Gastrocnemius medialis (tissue), 4 donors: ENCODE results near the gene PDLIM7. TPM values are rescaled to one million over a fixed set of nuclear protein-coding genes. Genes with fewer than 3 reads are reported as not detected.

ENCODE experiments used
- ATAC-seq, 2 donors: fragments of 150-250 bp; one replicate each; pipeline ENCODE4 v1.9.1; 2016
- DNase-seq, 2 donors: peaks; one replicate each; pipeline ENCODE4 v3.0.0-alpha.2; 2019
- H3K27ac ChIP-seq, 4 donors: fragments of 200-600 bp; sonication (generic); 1 replicate in 1 of 4; 2 replicates in 3 of 4; pipeline ENCODE4 v1.5.1; 2016 to 2018; ENCODE audit warnings: mild to moderate bottlenecking in 2 of 4, moderate library complexity in 1 of 4
- H3K27me3 ChIP-seq, 3 donors: fragments of 200-600 bp; sonication (generic) in 2 of 3; 1 replicate in 1 of 3; 2 replicates in 2 of 3; pipeline versions ENCODE4 v1.5.1 to v1.6.0; 2016 to 2019; ENCODE audit warnings: mild to moderate bottlenecking in 1 of 3, moderate library complexity in 1 of 3
- H3K36me3 ChIP-seq, 2 donors: fragments of 200-600 bp; sonication (generic) in 1 of 2; one replicate each; pipeline ENCODE4 v1.5.1; 2017 to 2018
- H3K4me1 ChIP-seq, 2 donors: fragments of 200-600 bp; sonication (generic) in 1 of 2; one replicate each; pipeline ENCODE4 v1.5.1; 2016 to 2017; ENCODE audit warnings: mild to moderate bottlenecking in 2 of 2
- H3K4me3 ChIP-seq, 4 donors: fragments of 200-600 bp; sonication (generic) in 3 of 4; 1 replicate in 1 of 4; 2 replicates in 3 of 4; pipeline ENCODE4 v1.5.1; 2016 to 2019; ENCODE audit warnings: mild to moderate bottlenecking in 2 of 4
- H3K9me3 ChIP-seq, 3 donors: fragments of 200-600 bp; sonication (generic) in 2 of 3; 1 replicate in 1 of 3; 2 replicates in 2 of 3; pipeline ENCODE4 v1.5.1; 2016 to 2019
- POLR2A ChIP-seq, 2 donors: fragments of 450-650 bp; IDR thresholded peaks; one replicate each; pipeline ENCODE4 v1.6.1; 2017; ENCODE audit warnings: antibody characterized with exemption in 2 of 2, mild to moderate bottlenecking in 2 of 2, moderate library complexity in 2 of 2
- in situ Hi-C, 4 donors: fragments of 200-750 bp; cut with MboI; loops; one replicate each; pipeline versions ENCODE4 v1.15.0 to v1.8.0; 2017; ENCODE audit warnings: low sequenced_read_pairs in 4 of 4
- intact Hi-C: fragments of 100-400 bp; cut with DNase I; formaldehyde crosslinking; loops from one replicate; pipeline ENCODE4 v1.15.1; 2023; ENCODE audit warnings: low total_unique reads
- total RNA-seq, 4 donors: library from RNA; depleted of rRNA; stranded (reverse); fragments of >200 nt; gene quantifications; one replicate each; pipeline versions ENCODE4 v1.1.0 to v1.2.3, GENCODE V29; 2016
- TF ChIP-seq, protein P1 (sequence below), 5 experiments: fragments of 450-650 bp in 3 of 5; fragments of 200-600 bp in 2 of 5; sonication (generic) in 2 of 5; IDR thresholded peaks in 4 of 5; conservative IDR thresholded peaks in 1 of 5; 1 replicate in 4 of 5; 2 replicates in 1 of 5; pipeline ENCODE4 v1.5.1; 2016 to 2019; ENCODE audit warnings: antibody characterized with exemption in 5 of 5, mild to moderate bottlenecking in 3 of 5, moderate library complexity in 3 of 5

Gene PDLIM7
- total RNA-seq, 4 donors from 2014 or later = 132 to 244 (median 220) TPM

DNA sequence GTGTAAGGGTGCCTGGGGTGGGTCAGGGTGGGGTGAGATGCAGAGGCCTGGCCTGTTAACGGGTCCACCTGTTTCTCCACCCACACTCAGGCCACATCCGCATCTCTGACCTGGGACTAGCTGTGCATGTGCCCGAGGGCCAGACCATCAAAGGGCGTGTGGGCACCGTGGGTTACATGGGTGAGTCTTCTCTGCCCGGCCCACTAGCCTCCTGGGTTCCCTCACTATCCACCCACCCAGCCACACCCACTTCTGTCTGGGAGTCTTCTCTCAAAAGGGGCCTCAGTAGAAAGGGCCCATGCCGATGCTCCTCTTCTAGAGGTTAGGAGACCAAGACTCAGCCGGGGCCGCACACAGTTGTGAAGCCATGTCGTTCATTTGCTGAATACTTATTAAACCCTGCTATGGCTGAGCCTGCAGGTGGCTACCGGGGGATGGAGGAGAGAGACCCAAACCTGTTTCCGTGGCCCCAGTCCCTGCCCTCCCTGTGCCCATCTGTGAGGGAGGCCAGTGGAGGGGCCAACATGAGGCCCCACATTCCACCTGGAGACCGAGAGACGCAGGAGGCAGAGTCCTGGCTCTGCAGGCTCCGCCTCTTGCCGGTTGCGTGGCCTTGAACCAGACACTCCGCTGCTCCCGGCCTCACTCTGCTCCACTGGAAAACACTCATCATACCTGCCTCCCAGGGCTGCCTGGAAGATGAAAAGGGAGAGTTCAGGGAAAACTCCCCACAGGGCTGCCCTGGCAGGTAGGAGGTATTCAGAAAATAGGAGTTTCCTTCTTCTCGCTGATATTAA, 62.3 kb downstream of the PDLIM7 start:
- no peaks in the 10 kb centered on the region for H3K9me3 ChIP-seq
- H3K4me1 ChIP-seq = peaks cover 10 to 21% of the 10 kb centered on the region in 2 donors
- no peak overlapping the region for H3K4me3 ChIP-seq
- H3K36me3 ChIP-seq = peaks cover 0 to 50% of the 10 kb centered on the region in 2 donors
- H3K27ac ChIP-seq = no peak overlapping the region
- H3K27me3 ChIP-seq = no peaks in the 10 kb centered on the region
- TF ChIP-seq, protein P1, sequence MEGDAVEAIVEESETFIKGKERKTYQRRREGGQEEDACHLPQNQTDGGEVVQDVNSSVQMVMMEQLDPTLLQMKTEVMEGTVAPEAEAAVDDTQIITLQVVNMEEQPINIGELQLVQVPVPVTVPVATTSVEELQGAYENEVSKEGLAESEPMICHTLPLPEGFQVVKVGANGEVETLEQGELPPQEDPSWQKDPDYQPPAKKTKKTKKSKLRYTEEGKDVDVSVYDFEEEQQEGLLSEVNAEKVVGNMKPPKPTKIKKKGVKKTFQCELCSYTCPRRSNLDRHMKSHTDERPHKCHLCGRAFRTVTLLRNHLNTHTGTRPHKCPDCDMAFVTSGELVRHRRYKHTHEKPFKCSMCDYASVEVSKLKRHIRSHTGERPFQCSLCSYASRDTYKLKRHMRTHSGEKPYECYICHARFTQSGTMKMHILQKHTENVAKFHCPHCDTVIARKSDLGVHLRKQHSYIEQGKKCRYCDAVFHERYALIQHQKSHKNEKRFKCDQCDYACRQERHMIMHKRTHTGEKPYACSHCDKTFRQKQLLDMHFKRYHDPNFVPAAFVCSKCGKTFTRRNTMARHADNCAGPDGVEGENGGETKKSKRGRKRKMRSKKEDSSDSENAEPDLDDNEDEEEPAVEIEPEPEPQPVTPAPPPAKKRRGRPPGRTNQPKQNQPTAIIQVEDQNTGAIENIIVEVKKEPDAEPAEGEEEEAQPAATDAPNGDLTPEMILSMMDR (IDR thresholded peaks at IDR 0.05 in 4 of 5, conservative IDR thresholded peaks at IDR 0.05 in 1 of 5) = no peak
- no peak for TF ChIP-seq POLR2A (IDR thresholded peaks at IDR 0.05)
- in situ Hi-C loops (no loop called here), intact Hi-C loops (no loop called here)
- no peak for ATAC-seq
- DNase-seq = no peak

DNA sequence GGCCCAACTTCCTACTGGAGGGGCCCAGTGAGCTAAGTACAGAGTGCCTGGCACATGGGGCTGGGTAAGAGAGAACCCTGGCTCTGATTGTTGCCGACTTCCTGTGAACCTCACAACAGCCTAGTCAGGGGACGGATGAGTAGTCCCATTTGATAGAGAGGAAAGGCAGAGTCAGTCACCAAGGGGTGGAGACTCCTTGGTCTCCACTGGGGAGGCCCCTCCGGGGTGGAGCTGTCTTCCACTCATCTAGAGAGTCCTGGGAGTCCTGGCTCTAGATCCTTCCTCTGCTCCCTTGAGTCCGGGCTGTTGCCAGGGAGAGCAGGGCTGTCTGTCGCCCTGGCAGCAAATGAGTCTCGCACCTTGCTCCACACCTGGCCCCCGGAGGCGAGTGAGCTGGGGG, 63.0 kb downstream of the PDLIM7 start:
- H3K27me3 ChIP-seq = no peaks in the 10 kb centered on the region
- peaks cover 0 to 50% of the 10 kb centered on the region in 2 donors for H3K36me3 ChIP-seq
- in situ Hi-C loops (no loop called here), intact Hi-C loops (no loop called here)
- no peaks in the 10 kb centered on the region for H3K9me3 ChIP-seq
- DNase-seq (no peak), ATAC-seq (no peak)
- peaks cover 14 to 21% of the 10 kb centered on the region in 2 donors for H3K4me1 ChIP-seq
- TF ChIP-seq POLR2A (IDR thresholded peaks at IDR 0.05) = no peak
- TF ChIP-seq, protein P1 (IDR thresholded peaks at IDR 0.05 in 4 of 5, conservative IDR thresholded peaks at IDR 0.05 in 1 of 5) = no peak
- no peak overlapping the region for H3K27ac ChIP-seq
- no peak overlapping the region for H3K4me3 ChIP-seq

DNA sequence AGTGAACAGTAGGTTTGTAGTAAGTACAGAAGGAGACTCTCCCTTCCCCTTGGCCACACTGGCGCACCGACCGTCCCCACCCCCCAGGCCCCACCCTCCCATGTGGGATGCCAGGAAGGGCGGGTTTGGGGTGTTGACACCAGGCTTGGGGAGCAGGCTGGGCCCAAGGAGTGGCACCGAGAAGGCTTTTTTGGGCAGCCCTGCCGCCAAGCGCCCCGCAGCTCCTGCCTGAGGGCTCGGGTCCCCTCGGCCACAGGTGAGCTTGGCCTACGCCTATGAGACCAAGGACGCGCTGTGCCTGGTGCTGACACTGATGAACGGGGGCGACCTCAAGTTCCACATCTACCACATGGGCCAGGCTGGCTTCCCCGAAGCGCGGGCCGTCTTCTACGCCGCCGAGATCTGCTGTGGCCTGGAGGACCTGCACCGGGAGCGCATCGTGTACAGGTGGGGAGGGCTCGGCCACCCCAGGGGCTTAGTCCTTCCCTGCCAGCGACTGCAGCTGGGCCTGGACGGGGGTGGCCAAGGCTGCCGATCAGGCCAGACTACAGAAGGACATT, 63.7 kb downstream of the PDLIM7 start:
- Histone ChIP-seq H3K9me3 (no peaks in the 10 kb centered on the region), H3K27ac (no peak overlapping the region), H3K4me3 (no peak overlapping the region), H3K4me1 (peaks cover 14 to 21% of the 10 kb centered on the region in 2 donors), H3K36me3 (peaks cover 0 to 50% of the 10 kb centered on the region in 2 donors), H3K27me3 (no peaks in the 10 kb centered on the region)
- DNase-seq (no peak), ATAC-seq (no peak)
- intact Hi-C loops (no loop called here), in situ Hi-C loops (no loop called here)
- TF ChIP-seq POLR2A (IDR thresholded peaks at IDR 0.05) = no peak
- TF ChIP-seq, protein P1 (IDR thresholded peaks at IDR 0.05 in 4 of 5, conservative IDR thresholded peaks at IDR 0.05 in 1 of 5) = no peak

Other genes starting within 250 kb of the PDLIM7 start
- 10 to 100 TPM; 11.4 to 22.8 (median 14.5) TPM for gene RAB24, start 193.9 kb downstream of the PDLIM7 start, total RNA-seq
- 10 to 100 TPM; 13.4 to 45.8 (median 28.2) TPM for gene PRELID1, start 193.8 kb downstream of the PDLIM7 start, total RNA-seq
- gene MXD3, start 185.7 kb downstream of the PDLIM7 start, total RNA-seq = 1 to 10 TPM in 3 of 4 donors, under 1 TPM in 1; 0.90 to 7.8 (median 3.5) TPM
- 100 to 1,000 TPM in 1 of 4 donors, 10 to 100 TPM in 3; 70.2 to 109 (median 86.6) TPM for gene LMAN2, start 145.9 kb downstream of the PDLIM7 start, total RNA-seq
- gene RGS14, start 139.7 kb downstream of the PDLIM7 start, total RNA-seq = 10 to 100 TPM in 1 of 4 donors, 1 to 10 TPM in 3; 1.6 to 25.9 (median 5.0) TPM
- gene SLC34A1, start 113.2 kb downstream of the PDLIM7 start, total RNA-seq = not detected
- gene PFN3, start 96.9 kb downstream of the PDLIM7 start, total RNA-seq = not detected
- gene F12, start 88.0 kb downstream of the PDLIM7 start, total RNA-seq = 1 to 10 TPM in 1 of 4 donors, under 1 TPM in 2, not detected in 1; 0.36 to 1.2 (median 0.95) TPM
- gene GRK6, start 70.9 kb downstream of the PDLIM7 start, total RNA-seq = 10 to 100 TPM; 12.7 to 40.5 (median 32.2) TPM
- gene PRR7, start 50.8 kb downstream of the PDLIM7 start, total RNA-seq = 1 to 10 TPM in 2 of 4 donors, under 1 TPM in 1, not detected in 1; 0.63 to 2.0 (median 1.4) TPM
- 10 to 100 TPM; 16.3 to 27.5 (median 23.2) TPM for gene DBN1, start 24.0 kb downstream of the PDLIM7 start, total RNA-seq
- gene DOK3, start 12.2 kb upstream of the PDLIM7 start, total RNA-seq = 1 to 10 TPM; 2.1 to 5.1 (median 2.9) TPM
- gene DDX41, start 19.4 kb upstream of the PDLIM7 start, total RNA-seq = 100 to 1,000 TPM in 1 of 4 donors, 10 to 100 TPM in 3; 47.1 to 105 (median 62.3) TPM
- gene FAM193B, start 57.0 kb upstream of the PDLIM7 start, total RNA-seq = 10 to 100 TPM; 13.2 to 21.3 (median 16.6) TPM
- gene TMED9, start 94.6 kb upstream of the PDLIM7 start, total RNA-seq = 10 to 100 TPM; 24.3 to 67.2 (median 37.3) TPM
- gene B4GALT7, start 102.5 kb upstream of the PDLIM7 start, total RNA-seq = 10 to 100 TPM; 11.9 to 24.8 (median 16.2) TPM